EL (cell line): ENCODE results near the gene DPF3.

ENCODE experiments used
- DNase-seq: peaks from one replicate; pipeline ENCODE4 v3.0.0-alpha.2; 2016

Gene DPF3

DNA sequence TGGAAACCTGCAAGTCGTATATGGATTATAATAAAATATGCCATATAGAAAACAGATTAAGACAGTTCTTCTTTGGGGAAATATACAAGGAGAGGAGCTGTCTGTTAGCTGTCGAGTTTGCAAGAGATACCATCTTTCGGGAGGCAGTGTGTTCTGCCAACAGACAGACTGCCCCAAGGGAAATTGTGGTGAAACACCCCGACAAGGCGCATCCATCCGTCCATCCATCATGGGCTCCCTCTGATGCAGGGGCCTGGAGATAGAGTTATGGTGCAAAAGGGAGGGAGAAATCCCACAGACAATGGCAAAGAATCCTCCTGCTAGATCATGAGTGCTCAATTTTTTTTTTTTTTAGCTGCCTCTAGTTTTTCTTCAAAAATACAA is 156.3 kb downstream of the DPF3 start:
- DNase-seq, result peak; percentile 53

DNA sequence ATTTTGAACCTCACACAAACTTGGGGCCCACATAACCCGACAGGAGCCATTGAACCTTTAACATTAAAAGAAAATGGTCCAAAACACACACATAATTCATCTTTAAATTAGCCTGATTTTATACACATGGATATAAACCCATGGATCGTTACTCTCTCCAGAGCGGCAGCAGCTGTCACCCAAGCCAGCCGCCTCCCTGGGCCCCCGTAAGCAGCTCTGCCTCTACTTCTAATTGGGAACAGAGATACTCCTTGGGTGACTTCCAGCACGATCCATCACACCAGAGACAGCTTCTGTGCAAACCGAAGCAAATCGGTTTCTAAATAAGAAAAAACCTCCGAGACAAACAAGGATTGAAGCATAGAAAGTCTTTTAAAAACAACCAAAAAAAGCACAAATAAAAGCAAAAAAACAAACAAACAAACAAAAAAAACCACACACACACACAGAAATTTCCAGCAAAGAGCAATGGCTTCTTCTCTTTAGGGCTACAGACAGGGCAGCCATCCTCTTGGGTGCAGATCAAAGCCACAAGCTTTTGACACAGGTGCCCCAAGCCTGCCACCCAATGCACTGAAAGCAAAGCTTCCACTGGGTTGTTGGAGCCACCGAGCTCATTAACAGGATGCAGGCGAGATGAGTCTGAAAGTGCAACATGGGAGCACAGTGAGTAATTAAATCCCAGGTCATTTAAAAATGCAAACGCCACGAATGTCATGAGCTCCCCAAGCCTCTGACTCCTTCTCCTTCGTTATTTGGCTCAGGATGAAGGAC is 156.9 kb downstream of the DPF3 start:
- peak; percentile 19 for DNase-seq

DNA sequence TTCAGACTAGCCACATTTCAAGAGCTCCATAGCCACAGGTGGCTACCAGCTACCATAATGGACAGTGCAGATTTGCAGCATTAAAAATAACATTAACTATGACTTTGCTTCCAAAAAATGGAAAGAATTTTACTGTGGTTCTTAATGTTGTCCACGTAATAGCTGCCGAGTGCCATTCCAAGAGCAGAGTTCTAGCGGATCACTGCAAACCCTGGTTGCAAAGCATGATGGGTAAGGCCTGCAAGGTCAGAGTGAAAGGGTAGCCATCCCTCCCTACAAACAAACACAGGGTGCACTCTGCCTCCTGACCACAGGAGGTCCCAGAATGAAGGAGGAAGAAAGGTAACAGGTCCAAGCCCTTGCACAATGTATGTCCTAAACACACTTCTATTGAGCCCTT is 157.6 kb downstream of the DPF3 start:
- peak; percentile 94 for DNase-seq

DNA sequence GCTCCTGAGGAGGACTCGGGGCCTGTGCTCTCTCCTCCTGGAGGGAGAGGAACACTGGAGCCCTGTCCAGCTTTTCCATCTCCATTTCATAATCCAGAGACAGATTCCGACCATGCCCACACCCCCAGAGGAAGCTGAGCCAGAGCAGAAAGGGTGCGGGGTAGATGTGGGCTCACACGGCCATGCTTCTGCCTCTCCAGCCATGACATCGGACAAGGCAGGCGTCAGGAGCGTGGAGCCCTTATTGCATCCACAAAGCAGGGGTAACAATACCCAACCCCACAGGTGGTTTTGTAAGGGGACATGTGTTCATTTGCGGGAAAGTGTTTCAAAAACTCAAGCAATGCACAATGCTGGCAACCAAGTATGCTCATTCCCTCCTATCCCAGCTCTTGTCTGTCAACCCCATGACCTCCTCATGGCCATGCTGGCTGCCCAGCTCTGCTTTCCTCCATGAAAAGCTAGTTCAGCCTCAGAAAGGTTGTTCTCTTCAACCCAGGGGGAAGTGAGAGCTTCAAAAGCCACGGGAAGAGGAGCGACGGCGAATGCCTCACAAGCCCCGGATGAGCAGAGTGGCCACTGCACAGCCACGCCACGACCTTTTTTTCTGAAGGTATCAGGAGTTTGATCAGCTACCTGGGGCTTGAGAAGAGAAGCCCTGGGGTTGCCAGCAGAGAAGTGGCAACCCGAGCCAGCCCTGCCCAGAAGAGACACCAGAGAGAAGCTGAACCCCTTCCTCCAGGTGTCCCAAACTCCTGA is 161.7 kb downstream of the DPF3 start:
- no peak for DNase-seq

DNA sequence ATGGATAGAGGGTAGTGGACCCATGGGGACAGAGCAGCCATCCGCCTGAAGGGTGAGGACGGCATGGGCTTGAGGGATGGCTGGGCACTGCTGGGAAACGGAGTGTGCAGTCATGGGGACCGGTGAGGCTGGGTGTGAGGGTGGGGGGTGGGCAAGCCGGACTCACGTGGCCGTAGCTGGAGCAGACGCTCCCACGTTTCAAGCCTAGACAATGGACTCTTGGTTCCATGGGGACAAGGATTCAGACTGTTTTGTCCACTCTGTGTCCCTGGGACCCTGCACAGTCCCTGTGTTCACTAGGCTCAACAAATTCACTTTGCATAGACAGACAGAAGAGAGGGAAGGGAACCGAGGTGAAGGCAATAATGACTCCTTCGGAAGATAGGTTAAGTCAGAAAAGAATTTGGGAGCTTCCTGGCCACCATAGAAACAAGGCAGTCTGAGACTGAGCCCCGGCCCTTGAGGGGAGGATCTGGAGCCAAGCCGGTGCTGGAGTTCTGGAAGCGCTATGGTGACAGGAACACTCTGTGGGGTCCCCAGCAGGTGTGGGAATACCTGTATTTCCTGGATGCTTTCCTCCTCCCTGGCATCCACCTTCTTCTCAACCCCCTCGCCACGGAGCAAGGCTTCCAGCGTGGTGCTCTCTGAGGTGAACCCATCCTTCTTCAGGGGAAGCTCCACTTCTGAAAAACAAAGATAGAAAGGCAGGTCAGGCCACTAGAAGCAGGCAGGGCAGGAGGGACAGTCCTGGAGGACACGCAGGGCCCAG is 162.5 kb downstream of the DPF3 start:
- no peak for DNase-seq

DNA sequence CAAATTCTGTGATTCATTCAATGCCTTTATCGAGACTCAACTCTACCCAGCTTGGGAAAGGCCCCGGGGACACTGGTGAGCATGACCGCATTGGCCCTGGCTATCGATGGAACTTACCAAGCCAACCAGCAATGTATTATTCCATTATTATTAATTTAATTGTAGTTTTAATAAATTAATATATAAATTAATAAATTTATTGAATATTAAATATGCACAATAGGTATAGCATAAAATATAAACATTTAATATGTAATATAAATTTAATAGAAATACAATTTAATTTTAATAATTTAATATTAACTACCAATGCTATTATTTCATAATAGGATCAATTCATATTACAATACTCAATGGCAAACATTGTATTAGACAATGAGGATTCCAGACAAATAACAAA is 163.4 kb downstream of the DPF3 start:
- DNase-seq, result no peak

DNA sequence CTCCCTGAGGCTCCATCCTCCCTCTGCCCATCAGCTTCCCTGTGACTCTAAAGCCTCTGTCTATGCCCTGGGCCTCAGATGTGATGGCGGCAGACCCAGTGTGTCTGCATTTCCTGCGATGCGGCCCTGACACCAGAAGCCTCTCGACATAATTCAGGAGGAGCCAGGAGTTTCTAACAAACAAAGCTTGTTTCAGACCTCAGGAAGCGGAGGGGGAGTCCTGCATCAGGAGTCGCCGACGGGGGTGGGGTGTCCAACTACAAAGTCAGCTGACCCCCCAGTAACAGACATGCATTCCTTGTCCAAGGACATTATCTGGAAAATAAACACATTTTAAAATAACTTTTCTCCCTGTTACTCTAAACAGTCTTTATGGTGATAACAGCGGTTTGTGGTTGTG is 167.5 kb downstream of the DPF3 start:
- no peak for DNase-seq

DNA sequence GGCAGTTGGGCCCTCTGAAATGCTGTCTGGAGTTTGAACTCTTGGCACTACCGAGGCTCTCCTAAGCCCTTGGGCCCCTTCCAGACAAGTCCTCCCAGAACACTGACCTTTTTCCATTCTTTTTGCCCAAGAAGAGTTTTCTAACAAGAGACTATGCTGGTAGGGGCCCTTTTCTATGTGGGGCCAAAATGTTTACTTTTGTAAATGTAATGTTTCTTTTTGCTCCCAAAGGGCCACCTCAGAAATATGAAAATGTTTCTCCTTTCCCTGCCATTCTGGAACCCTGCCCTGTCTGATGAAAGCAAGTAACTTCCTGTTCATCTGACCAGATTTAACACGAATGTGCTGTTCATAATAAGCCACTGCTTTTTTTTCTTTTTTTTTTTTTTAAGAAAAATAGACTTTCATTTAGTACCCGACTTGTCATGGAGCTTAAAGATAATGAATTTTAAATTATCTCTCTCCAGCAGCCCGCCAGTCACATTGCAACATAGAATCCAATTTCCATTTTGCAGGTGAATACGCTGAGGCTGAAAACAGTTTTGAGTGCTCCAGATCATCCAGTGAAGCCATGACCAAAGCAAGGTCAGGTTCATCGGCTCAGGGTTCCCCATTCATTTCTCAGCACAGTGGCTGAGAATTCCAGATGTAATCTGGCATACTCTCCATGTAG is 169.9 kb downstream of the DPF3 start:
- no peak for DNase-seq

DNA sequence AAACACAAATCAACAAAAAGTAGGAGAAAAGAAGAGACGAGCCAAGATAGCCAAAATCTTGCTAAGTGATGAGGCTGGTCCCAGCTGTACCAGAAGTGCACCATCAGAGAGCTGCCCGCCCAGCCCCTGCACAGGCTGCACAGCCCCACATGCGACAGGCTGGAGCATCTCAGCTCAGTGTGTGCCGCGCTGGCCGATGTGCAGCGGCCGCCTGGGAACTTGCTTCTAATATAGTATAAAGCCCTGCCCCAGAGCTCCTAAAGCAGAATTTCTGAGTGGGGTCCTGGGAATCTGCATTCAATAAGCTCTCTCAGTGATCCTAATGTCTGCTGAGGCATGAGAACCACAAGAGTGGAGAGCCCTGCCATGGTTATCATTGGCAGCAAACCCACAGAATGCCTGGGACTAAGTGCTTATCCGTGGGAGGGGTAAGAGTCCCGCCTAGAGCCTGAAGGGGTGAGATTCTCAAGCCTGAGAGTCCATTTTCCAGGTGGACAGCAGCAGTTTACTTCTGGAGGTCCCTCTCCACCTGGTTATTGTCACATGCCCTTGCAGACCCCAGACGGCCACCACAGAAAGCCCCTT is 171.6 kb downstream of the DPF3 start:
- no peak for DNase-seq

DNA sequence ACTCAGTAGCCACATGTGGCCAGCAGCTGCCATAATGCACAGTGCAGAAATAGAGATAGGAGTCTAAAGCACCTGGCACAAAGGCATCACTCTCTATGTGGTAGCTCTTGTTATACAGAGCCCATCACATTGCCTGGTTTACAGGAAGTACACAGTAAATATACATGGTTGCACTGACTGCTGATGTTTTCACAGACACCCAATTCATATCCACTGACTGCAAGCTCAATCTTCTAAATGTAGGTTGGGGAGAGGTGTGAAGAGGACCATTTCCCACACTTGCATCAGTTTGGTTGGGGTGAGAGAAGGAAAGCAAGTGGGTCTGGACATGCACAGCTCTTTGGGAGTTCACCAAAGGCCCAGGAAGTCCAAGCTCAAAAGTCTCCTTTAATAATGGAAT is 172.8 kb downstream of the DPF3 start:
- no peak for DNase-seq

DNA sequence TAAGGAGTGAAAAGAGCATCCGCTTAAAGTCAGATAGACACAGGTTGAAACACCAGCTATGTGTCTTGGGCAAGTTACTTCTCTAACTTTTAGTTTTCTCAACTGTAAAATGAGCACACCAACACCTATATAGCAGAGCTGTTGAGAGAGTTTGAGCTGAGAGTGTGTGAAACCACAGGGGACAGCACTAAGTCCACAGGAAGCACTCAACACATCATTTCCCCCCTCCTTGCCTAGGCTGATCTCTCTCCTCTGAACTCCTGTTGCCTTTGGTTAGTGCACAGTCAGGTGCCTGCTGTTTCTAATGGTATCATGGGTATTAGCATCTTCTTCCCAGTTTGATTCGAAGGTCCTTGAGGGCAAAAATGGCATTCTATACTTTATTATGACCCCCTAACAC is 176.7 kb downstream of the DPF3 start:
- DNase-seq, result no peak

DNA sequence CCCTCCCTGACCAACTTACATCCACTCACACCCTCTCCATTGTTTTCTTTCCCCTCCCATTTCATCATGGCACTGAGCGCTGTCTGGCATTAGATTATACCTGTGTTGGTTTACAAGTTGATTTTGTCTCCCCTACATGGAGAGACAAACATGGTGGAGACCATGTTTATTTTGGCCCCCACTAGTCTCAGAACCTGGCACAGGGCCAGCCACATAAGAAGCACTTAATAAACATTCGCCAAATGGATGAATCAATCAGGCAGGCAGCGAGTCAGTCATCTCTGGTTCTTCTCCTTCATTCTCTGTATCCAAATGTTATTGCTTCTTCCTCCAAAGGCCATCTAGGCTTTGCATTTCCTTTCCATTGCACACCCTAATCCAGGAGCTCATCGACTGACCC is 177.4 kb downstream of the DPF3 start:
- peak; percentile 30 for DNase-seq

DNA sequence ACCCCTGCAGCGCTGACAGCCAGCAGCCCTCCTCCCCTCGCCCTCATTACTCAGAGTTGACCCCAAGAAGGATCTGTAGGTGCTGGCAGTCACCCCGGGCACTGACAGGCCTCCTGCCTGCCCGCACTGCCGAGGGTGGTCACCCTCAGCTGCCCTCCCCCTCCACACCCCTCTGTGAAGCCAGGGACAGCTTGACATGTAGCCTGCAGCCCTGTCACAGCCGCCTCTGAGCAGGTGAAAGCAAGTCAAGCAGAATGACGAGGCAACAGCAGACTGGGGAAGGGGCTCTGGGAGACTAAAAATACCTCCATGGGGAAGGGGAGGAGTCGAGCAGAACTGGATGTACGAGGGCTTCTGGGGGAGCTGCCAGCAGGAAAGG is 178.1 kb downstream of the DPF3 start:
- no peak for DNase-seq

DNA sequence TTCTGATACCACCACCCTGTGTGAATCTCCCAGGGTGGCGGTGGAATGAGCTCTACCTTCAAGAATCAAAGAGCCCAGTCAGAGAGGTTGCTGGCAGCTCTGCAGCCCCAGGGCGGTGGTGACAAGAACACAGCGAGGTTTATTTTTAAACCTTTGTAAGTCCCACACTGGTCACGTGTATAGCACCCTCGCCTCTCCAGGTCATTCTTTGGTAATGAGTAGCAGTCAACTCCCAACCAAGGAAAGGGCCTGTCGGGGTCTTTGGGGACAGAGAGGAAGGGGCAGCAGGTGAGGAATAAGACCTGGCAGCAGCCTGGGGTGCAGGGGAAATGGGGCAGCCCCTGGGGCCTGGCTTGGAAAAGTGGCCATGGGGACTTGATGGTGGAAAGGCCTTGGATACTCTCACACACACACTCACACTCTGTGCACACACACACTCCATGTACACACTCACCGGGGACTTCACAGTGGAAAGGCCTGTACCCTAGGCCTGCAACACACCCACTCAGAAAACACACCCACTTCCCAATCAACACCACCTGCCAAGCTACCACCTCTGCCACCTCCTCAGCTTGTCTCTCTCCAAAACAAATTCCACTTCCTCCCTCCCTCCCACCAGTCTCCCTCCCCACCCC is 178.6 kb downstream of the DPF3 start:
- DNase-seq, result no peak

DNA sequence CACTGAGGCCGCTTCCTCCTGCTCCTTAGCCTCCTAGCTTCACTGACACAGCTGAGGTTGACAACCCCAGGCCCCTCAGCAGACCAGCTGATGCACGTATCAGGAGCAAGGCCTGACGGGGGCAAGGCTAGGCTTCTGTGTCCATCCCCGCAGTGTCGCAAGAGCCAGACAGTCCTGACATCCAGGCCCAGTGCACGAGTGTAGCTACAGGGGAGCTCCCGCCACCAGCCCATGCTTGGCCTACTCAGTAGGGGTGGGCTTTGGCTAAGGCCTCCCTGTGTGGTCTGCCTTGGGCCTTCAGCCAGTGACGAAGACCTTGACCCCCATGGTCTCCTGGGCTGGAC is 179.1 kb downstream of the DPF3 start:
- no peak for DNase-seq

DNA sequence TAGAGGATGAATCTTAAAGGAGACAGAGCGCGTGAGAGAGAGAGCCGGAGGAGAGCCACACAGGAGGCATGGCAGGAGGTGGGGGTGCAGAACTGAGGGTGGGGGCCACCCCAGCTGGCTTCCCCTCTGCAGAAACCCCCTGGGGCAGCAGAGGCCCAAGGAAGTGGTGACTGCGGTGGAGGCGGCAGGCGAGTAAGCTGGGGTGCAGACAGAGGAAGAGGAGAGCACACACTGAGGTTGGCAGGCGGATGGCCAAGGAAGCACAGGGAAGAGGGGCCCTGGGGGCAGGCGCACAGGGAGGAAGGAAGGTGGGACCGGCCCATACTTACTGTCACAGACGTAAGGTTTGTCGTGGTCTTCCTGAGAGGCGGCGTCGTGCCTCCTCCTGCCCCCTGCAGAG is 179.8 kb downstream of the DPF3 start:
- no peak for DNase-seq

DNA sequence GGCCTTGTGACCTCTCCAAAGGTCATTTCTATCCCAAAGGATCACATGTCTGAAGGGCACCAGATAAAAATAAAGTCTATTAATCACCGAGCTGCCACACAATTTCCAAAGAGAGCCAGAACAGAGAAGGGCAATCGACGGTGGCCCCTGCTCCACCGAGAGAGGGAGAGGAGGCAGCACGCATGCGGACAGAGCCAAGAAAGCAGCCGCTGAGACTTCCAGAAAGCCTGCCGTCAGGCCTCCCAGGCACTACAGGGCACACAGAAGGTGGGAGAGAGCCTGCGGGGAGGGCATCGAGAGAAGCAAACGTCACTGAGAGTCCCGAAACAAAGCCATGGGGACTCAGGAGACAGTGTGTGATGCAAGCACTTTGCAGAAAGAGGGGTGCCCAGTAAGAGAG is 182.0 kb downstream of the DPF3 start:
- no peak for DNase-seq

DNA sequence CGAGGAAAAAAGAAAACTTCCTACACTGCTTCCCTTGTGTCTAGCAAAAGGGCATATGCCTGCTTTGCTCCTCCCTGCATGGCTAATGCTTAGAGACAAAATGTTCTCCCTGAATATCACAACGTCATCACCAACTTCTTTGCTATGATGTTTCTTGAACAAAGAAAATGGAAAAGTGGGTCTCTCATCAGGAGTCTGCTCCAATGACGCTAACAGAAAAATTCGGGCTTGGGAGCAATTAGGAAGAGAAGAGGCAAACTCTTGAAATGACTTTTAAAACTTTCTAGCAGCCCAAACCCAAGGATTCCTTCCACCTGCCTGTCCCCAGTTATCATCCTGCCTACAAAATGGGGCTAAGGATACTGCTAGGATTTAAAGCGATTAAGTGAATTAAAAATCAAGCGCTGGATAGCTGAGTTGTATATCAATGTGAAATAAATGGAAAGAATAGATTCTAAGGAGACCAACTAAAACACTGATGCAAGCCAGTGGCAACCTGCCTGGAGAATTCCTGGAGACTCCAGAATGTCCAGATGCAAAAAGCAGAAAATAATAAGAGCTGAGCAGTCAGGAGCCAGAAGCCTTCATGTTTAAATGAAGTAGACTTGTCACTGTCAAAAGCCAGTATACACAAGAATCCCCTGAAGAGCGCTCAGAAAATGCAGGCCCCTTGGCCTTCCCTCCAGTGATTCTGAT is 183.8 kb downstream of the DPF3 start:
- DNase-seq, result no peak

DNA sequence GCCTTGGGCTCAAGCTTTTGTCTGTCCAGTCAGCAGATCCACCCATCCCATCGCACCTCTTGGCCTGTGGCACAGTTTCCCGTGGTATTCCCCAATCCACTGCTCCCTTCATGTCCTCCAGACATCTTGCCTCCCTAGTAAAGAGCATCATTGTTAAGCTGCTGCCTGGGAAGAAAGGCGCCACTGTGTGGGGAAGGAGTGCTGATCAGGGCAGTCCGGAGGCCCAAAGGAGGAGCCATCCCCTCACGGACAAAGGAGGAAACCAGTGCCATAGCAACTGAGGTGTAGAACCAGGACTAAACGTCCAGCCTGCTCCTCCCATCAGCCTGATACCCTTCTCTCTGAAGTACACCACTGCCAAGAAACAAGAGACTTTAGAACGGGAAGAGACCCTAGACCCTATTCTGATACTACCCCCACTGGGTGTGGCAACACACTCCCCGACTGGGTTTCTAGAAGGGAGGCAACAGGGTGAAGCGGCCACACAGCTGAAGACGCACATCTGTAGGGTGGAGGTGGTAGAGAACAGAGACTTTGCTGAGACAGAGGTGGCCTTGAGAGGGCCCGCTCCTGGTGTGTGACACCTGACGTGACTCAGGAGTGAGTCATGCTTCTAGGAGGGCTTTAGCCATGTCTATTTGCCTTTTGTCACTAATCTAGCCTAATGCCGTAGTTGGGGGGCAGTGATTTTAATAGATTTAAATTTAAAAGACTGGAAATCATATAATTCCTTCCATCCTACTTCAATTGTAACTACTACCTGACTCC is 185.0 kb downstream of the DPF3 start:
- DNase-seq, result no peak

DNA sequence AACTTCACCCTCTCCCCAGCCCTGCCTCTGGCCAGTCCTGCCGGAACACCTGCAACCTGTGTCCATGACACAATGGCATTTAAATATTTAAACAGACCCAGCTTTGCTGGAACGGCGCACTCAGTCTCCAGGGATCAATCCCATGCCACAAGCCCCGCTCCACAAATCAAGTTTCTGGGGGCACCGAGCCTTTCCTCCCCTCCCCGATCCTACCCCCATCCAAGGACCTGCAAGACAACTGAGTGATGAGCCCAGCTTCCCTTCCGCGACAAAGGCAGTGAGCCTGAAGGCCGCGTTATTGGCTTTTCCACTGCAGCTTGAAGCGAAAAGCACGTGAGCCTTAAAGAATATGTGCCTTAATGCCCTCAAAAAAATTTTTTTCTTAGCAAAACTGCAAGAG is 185.7 kb downstream of the DPF3 start:
- no peak for DNase-seq

DNA sequence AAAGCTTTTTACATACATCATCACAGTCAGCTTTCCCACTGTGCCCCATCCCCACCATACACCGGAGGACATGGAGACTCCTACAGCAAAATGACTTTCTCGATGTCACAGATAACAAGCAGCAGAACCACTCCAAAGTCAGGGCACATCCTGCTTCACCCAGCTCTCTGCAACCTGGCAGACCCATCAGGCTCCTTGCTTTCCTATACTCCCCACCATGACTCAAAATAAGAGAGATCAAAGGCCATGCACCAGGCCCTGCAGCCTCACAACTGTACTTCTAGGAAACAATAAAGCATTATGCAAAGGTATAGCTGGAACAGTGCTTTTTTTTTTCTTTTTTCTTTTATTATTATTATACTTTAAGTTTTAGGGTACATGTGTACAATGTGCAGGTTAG is 187.4 kb downstream of the DPF3 start:
- no peak for DNase-seq
